Head of caudate nucleus (tissue), 42 donors: Measurements from ENCODE around the gene FOXJ1.

ENCODE experiments used
- DNase-seq, 42 donors: peaks; one replicate each; pipeline versions ENCODE4 v3.0.0 to v3.0.0-alpha.2; 2020 to 2021; ENCODE audit warnings: mixed read lengths in 7 of 42
- intact Hi-C: fragments of 100-400 bp; cut with DNase I; formaldehyde crosslinking; loops from one replicate; pipeline ENCODE4 v1.15.0; 2022

Gene FOXJ1

GRCh38 chr17:76087531-76087930 lies 53.5 kb downstream of the FOXJ1 start:
- intact Hi-C loops, result no loop called here
- DNase-seq, result no peak

- intact Hi-C loops, result no loop called here
- no peak for DNase-seq
Observed at GRCh38 chr17:76086384-76086783, 54.7 kb downstream of the FOXJ1 start.
